RPMI8226 (cell line): ENCODE results near the gene EFNA3.

Experiments used
- DNase-seq: peaks from one replicate; pipeline ENCODE4 v3.0.0-alpha.2; 2015

The EFNA3 gene

DNA sequence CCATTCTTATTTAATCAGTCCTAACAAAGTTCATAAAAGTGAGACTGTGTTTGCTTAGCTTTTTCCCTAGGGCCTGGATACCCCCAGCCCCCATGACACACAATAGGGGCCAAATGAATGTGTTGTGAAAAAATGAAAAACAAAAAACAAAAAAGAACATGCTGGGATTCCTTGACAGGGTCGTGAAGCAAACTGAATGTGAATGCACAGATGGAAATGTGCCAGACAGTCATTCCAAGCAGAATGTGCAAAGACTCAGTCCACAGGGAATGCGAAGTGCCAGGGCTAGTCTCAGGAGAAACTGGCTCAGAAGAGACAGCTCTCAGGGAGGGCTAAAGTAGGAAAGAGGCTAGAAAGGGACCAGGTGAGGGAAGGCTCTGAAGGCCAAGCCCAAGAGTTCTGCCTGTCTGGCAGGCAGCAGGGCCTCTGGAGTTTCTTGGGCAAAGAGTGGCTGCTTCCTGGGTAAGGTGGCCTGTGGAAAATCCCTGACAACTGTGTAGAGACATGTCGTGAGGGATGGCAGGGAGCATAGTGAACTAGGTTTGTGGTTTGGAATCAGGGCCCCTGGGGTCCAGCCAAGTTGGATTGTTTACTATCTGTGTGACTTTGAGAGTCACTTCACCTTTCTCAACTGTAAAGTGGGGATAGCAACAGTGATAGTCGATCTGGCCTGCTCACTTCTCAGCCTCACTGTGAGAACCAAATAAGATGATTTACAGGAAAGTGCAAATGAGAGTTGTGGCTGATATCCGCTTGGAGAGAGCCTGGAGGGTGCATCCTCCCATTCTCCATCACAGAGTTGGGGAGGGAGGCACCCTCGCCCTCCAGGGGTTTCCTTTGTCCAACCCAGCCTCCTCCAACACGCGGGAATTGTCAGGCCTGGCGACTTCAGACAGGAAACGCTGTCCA lies 28.7 kb upstream of the EFNA3 start:
- peak; percentile 46 for DNase-seq

DNA sequence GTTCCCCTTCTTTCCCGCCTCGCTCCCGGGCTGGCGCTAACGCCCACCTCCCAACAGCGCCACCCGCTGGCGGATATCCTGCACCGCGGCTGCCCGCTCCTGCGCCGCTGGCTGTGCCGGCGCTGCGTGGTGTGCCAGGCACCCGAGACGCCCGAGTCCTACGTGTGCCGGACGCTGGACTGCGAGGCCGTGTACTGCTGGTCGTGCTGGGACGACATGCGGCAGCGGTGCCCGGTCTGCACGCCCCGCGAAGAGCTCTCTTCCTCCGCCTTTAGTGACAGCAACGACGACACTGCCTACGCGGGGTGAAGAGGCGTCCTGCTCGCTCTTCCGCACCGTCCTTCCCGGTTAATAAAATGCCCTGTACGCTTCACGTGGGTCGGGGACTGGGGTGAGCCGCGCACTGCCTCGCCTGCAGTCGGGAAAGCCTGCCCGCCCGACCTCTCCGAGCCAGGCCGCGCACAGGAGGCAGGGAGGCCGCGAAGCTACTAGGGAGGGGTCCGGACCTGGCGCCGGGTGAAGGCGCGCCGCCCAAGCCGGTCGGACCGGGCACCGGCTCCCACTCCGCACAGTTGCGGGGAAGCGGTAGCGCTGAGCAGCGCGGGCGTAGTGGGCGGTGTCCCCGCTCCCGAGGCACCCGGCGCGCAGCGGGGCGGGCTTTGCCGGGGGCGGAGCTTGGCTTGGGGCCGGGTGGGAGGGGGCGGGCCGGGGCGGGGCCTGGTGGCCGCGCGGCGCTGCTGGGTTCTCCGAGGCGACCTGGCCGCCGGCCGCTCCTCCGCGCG lies 27.9 kb upstream of the EFNA3 start, which contains the start of gene ADAM15:
Gene ADAM15 (plus strand): TSS at position 757 of the 782 bp plus-strand sequence. CDS start 71 bp downstream, outside the sequence.
- DNase-seq, result peak; percentile 91

DNA sequence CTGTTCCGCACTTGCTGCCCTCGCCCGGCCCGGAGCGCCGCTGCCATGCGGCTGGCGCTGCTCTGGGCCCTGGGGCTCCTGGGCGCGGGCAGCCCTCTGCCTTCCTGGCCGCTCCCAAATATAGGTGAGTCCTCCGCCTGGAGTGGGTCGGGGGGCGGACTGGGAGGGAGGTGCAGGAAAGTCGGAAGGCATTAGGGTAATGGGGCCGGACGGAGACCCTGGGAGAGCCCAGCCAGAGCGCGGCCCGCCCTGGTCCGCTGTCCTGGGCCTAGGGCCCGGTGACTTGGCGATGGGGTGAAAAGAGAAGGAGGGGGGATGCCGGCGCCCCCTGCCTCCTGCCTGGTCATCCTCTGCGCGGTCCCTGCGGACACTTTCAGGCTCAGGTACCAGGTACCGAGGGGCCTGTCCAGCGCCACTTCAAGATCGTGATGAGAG lies 27.3 kb upstream of the EFNA3 start:
- no peak for DNase-seq

DNA sequence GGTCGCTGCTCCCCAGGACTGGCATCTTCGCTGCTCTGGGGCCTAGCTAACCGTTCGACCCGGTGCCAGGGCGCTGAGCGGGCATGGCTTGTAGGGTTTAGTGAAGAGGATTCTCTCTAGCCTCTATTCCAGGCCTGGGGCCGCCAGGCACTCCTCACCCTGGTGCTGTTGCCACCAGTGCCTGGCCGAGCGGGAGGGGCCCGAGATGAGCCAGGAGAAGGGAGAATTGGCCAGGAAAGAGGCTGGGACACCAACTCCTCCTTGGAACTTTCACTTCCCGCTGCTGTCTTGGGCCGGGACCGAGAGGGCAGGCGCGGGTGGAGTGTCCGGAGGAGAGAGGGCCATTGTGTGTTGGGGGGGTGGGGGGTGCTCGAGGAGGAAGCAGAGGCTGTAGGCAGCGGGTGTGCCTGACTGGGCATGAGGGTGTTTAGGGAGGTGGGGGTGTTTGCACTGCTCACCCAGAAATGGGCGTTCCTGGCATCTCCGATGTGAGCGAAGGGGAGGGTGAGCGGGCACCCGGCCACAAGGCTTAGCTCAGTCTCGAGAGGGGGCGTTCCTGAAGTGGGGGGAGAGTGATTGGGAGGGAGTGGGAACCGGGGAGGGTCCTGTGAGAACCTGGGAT lies 26.7 kb upstream of the EFNA3 start:
- DNase-seq, result peak; percentile 84

DNA sequence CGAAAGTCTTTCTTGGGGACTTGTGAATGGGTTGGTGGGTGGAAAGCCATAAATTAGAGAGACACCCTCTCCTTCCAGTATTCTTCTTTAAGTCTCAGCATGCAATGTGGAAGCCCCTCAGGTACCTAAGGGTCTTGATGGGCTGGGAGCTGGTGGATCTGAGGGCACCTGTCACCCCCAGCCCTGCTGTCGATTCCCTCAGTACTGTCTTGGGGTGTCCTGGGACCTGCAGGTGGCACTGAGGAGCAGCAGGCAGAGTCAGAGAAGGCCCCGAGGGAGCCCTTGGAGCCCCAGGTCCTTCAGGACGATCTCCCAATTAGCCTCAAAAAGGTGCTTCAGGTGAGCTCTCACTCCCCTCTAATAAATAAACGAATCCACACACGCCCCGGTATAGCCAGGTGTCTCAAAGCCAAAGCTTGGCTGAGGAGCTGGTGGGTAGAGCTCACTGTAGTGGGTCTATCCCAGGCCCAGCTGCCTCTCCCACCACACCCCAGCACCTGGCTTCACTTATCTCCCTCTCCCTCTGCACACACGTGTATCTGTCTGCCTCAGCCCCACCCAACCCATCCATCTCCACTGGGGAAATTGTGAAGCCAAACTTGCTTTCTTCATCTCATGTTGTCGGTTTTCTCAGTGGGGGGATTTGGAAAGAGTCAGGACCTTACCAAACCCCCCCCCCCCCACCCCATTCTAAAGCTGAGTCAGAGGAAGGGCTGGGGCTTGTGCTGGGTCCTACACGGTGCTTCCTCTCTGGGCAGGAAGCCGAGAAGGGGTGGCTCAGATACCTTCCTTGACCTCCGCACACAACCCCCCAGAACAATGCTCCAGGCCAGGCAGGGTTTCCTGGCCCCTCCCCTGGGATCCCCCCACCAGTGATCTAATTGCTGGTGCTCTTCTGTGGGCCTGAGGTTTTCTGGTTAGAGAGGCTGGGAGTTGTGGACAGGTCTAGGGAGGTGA lies 25.9 kb upstream of the EFNA3 start:
- peak; percentile 75 for DNase-seq

DNA sequence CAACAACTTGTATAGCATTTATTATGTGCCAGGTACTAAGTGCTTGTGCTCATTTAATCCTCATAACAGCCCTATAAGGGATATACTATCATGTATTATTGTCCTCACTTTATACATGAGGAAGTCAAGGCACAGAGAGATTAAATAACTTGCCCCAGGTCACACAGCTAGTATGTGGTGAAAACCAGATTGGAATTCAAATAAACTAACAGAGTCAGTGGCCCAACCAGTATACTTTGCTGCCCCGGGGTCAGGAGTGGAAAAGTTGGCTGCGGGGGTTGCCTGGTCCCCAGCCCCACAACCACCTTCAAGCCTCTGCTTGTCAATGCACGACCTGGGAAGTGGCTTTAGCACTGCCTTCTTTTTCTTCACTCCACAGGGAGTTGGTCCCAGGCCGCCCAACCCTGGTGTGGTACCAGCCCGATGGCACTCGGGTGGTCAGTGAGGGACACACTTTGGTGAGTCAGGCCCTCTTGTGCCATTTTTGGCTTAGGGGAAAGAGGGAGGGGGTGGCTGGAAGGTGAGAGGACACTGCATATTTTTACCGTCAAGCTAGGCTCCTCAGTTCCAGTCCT lies 25.0 kb upstream of the EFNA3 start:
- DNase-seq, result no peak

DNA sequence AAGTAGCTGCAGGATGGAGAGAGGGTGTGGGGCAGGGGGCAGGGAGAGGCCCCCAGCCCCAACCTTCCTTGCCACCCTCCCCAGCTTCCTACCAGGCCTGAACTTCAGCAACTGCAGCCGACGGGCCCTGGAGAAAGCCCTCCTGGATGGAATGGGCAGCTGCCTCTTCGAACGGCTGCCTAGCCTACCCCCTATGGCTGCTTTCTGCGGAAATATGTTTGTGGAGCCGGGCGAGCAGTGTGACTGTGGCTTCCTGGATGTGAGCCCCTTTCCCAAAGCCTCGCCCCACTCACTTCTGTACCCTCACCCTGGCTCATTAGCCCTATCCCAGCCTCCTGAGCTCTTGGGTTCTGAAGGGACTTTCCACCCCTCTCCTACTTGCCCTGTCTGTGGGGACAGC lies 21.5 kb upstream of the EFNA3 start:
- DNase-seq, result no peak

DNA sequence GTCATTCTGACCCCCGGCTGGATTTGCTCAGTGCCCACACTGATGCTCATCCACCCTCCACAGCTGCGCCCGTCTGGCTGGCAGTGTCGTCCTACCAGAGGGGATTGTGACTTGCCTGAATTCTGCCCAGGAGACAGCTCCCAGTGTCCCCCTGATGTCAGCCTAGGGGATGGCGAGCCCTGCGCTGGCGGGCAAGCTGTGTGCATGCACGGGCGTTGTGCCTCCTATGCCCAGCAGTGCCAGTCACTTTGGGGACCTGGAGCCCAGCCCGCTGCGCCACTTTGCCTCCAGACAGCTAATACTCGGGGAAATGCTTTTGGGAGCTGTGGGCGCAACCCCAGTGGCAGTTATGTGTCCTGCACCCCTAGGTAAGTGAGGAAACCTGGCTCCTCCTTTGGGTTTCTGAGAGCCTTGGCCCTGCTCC lies 20.8 kb upstream of the EFNA3 start:
- peak; percentile 39 for DNase-seq

DNA sequence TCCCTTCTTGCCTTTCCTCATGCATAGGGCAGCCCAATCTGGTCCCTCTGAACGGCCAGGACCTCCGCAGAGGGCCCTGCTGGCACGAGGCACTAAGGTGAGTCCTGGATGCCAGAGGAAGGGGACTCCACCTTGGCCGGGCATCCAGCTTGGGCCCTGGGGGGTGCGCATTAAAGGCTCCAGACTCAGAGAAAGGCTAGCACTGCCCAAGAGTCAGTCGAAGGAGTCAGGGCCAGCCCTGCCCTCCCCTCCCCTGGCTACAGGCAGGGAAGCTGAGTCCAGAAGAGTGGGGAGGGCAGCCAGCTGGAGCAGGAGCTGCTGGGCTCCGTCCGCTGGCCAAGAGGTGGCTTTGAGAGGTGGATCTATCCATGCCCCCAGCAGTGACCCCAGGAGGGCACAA lies 17.9 kb upstream of the EFNA3 start:
- DNase-seq, result no peak

DNA sequence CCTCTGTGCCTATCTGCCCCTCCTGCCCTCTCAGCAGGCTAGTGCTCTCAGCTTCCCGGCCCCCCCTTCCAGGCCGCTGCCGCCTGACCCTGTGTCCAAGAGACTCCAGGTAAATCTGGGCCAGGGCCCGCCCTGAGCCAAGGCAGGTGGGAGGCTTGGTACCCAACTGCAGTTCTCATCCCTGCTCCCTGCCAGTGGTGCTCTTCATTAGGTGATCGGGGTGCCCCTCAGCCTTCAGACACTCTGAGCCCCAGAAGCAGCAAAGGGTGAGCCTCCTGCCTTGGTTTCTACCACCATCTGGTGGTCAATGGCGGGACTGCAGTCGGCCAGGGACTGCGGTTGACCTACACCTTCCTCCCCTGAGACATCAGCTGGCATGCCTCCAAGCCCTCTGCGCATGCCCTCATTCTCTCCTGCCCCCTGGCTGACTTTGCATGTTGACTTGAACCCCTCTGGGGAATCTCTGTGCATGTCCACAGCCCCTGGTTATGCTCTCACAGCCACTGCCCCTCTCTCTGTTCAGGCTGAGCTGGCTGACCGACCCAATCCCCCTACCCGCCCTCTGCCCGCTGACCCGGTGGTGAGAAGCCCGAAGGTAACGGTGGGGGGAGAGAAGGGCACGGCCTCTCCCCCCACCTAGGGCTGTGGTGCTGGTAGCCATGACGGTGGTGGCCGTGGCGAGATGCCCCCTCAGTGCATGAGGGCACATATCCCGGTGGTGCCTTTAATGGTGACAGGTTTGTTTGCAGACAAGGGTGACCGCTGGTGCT lies 17.1 kb upstream of the EFNA3 start:
- DNase-seq, result peak; percentile 98

DNA sequence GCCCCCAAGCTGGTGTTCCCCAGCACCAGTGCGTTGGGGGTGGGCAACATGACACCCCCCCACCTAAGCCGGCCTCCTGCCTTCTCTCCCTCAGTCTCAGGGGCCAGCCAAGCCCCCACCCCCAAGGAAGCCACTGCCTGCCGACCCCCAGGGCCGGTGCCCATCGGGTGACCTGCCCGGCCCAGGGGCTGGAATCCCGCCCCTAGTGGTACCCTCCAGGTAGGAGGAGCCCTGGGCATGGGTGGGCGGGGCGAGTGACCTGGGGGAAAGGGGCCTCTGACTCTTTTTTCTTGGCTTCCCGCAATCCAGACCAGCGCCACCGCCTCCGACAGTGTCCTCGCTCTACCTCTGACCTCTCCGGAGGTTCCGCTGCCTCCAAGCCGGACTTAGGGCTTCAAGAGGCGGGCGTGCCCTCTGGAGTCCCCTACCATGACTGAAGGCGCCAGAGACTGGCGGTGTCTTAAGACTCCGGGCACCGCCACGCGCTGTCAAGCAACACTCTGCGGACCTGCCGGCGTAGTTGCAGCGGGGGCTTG lies 16.4 kb upstream of the EFNA3 start:
- DNase-seq, result no peak

DNA sequence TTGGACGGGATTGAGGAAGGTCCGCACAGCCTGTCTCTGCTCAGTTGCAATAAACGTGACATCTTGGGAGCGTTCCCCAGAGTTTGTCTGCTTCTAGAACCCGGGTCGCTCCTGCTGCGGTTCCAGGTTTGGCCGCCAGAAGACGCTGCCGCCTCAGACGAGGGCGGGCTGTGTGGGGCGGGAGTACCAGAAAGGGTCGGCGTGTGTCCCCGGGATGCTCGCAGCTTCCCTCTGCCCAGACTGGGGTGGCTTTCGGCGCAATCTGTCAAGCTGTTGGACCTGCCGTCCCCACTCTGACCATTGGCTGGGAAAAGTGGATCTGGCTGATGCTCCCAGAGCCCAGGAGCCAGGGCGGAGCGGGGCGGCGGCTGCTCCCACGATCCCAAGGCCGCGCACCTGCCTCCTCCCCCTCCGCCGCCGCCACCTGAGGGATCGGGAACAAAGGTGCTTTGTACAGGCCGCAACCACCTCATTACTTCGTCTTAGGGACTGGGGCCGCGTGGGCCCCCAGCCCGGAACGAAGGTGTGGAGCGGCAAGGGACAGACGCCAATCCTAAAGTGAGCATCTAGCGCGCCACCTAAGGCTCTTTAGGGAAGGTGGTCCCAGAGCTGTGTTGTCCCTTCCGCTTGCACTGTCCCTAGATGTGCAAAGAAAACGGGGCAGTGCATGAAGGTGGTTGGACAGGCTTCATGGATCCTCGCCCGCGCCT lies 15.8 kb upstream of the EFNA3 start:
- peak; percentile 64 for DNase-seq

DNA sequence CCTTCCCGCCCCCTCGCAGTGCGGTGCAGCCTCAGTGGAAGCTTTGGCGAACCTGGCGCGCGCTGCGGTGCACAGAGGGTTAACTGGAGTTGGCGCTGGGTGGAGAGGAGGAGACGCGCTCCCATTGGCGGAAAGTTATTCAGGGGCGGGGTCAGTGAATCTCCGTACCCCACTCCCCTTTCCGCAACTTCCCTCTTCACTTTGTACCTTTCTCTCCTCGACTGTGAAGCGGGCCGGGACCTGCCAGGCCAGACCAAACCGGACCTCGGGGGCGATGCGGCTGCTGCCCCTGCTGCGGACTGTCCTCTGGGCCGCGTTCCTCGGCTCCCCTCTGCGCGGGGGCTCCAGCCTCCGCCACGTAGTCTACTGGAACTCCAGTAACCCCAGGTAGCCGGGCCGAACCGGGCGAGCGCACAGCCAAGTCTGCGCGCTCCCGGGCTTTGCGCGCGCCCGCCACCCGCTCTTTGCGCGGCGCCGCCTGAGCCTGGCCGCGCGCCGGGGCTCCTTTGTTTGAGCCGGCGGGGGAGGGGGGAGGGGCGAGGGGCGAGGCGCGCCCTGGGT lies 15.0 kb upstream of the EFNA3 start, which contains the start of gene EFNA4:
Gene EFNA4 (plus strand): TSS at position 191 of the 561 bp plus-strand sequence. CDS start 84 bp downstream, at position 275.
- peak; percentile 95 for DNase-seq

DNA sequence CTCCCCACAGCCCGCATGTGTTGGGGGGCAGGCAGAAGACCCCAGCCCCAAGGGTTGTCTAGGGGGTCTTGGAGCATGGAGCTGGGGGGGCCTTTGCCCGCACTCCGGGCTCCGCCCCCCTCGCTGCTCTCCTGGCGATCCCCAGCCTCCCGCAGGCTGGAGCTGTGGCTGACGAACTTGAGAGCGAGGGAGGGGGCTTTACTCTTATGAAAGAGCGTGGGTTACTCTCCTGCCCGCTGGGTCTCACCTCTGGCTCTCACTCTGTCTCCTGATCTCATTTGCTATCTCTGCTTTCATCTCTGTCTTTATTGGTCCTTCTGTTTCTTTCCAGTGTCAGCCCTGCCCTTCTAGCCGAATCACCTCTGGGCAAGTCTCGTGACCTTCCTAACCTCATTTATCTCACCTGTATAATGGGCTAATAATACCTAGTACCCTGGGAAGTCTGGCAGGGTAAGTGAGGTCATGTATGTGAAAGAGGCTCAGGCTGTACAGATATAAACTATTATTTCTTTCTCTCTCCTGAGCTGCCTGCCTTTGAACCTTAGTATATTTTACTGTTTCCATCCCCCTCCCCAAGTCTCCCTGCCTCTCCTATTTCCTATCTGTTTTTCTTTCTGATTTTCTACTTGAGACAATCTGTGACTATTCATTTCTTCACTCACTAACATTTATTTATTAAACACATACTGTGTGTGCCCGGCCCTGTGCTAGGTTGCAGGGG lies 14.4 kb upstream of the EFNA3 start:
- peak; percentile 75 for DNase-seq

DNA sequence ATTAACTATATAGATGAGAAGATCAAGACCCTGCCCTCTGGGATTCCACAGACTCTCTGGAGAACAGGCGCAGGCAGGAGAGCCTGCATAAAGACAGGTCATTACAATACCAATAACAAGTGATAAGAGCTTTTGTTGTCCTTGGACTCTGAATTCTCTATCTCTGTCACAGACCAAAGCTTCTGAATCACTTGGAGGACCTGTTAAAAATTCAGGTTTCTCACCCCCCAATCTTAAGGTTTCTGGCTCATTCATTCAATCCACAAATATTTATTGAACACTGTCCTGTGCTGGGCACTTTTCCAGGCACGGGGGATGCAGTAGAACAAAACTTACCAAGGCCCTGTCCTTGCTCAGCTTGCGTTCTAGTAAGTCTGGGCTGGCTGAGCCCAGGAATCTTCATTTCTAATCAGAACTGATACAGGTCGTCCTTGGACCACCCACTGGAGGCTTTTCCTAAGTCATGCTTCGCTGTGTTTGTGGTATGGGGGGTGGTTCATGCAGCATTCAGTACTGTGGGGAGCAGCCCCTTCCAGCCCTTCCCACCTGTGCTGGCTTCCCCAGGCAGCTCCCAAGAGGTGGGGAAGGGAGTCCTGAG lies 13.7 kb upstream of the EFNA3 start:
- no peak for DNase-seq

DNA sequence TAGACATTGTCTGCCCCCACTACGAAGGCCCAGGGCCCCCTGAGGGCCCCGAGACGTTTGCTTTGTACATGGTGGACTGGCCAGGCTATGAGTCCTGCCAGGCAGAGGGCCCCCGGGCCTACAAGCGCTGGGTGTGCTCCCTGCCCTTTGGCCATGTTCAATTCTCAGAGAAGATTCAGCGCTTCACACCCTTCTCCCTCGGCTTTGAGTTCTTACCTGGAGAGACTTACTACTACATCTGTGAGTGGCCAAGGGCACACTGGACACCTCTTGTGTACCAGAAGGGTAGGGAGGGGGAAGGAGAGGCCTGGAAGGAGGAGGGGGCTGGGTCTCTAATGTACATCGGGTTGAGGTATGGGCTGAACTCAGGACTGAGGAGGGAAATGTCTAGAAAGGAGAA lies 11.9 kb upstream of the EFNA3 start:
- DNase-seq, result no peak

DNA sequence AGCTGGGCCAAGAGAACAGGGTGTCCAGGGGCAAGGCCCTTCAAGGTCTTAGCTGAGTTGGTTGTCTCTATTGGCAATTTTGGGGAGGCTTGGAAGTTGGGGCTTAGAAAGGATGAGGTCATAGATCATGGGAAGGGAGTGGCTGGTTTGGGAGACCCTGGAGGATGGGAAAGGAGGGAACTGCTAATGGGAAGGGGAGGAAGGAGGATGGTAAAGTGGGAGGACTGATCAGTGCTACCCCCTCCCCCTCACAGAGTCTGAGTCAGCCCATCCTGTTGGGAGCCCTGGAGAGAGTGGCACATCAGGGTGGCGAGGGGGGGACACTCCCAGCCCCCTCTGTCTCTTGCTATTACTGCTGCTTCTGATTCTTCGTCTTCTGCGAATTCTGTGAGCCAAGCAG lies 10.0 kb upstream of the EFNA3 start:
- DNase-seq, result no peak

DNA sequence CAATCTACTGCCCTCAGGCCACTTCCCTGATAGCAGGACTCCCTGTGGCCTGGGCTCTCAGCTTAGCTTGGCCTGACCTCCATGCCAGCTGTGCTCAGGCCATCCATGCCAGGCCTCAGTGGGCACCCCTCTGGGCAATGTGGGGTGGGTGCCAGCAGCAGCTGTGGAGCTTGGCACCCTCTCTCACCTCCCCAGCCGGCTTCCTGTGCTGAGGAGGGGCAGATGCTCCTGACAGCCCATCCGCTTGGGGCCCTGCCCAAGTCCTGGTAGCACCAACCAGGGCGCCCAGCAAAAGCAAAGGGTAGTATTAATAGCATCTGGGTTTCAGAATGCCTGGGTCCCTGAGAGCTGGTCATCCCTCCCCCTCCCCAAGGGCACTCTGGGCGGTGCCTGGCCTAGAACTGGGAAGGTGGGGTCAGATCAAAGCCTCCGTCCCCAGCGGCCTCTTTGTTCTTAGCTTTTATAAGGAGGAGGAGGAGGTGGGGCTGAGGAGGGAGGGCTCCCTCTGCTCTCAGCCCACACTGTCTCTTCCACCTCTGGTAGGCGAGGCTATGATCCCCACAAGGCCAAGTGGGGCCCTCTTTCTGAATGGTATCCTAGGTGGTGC lies 9.0 kb upstream of the EFNA3 start:
- DNase-seq, result peak; percentile 77
